ENCODE data around the gene SPC25.

SPC25 gene

DNA sequence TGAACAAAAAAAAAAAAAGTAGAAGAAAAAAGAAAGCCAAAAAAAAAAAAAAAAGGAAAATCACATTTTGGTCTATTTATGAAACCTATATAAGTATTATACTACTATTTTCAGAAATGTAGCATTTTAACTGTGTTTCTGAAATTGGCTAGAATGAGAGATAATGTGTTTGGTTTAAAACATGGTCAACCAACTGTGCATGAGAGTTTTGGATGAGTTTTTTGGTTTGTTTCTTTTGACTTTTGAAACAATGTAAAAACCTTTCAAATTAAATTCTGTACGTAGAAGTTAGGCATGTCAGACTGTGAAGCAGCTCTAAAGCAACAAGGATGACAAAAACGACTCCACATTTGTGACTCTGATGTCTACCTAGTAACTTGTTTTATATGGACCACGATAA lies 34.6 kb downstream of the SPC25 start:
- Histone ChIP-seq H3K27me3 (replicated peaks; ENCODE audit: control insufficient read depth, insufficient read depth, low read length) (no peaks in the 10 kb centered on the region), H3K4me3 (replicated peaks; ENCODE audit: low read depth, low read length) (no peak overlapping the region), H3K36me3 (ENCODE audit: control insufficient read depth, insufficient read depth, low read length) (no peaks in the 10 kb centered on the region)
- TF ChIP-seq, protein P1, sequence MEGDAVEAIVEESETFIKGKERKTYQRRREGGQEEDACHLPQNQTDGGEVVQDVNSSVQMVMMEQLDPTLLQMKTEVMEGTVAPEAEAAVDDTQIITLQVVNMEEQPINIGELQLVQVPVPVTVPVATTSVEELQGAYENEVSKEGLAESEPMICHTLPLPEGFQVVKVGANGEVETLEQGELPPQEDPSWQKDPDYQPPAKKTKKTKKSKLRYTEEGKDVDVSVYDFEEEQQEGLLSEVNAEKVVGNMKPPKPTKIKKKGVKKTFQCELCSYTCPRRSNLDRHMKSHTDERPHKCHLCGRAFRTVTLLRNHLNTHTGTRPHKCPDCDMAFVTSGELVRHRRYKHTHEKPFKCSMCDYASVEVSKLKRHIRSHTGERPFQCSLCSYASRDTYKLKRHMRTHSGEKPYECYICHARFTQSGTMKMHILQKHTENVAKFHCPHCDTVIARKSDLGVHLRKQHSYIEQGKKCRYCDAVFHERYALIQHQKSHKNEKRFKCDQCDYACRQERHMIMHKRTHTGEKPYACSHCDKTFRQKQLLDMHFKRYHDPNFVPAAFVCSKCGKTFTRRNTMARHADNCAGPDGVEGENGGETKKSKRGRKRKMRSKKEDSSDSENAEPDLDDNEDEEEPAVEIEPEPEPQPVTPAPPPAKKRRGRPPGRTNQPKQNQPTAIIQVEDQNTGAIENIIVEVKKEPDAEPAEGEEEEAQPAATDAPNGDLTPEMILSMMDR (IDR thresholded peaks at IDR 0.05; ENCODE audit: insufficient read depth, low read length, poor library complexity, severe bottlenecking), result no peak
- no peak for DNase-seq (ENCODE audit: extremely low read depth, insufficient read length)

DNA sequence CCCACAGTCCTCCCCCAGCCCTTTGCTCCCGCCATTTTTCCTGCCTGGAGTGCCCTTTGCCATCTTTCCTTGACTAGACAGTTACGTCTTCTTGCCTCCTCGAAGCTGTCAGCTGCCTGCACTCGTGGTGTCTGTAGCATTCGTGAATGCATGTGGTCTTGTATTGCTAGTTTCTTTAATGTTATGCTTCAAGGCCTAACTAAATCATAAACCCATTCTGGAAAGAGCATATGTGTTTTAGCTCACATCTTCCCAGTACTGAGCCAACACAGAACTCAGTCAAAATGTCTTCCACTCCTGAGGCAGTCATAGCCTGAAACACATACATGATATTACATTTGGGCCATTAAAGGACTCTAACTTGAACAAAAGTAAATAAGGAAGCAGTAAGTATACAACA lies 35.6 kb downstream of the SPC25 start:
- no peak for DNase-seq (ENCODE audit: extremely low read depth, insufficient read length)
- Histone ChIP-seq H3K4me3 (replicated peaks; ENCODE audit: low read depth, low read length) (no peak overlapping the region), H3K36me3 (ENCODE audit: control insufficient read depth, insufficient read depth, low read length) (no peaks in the 10 kb centered on the region), H3K27me3 (replicated peaks; ENCODE audit: control insufficient read depth, insufficient read depth, low read length) (no peaks in the 10 kb centered on the region)
- TF ChIP-seq, protein P1 (IDR thresholded peaks at IDR 0.05; ENCODE audit: insufficient read depth, low read length, poor library complexity, severe bottlenecking), result no peak

DNA sequence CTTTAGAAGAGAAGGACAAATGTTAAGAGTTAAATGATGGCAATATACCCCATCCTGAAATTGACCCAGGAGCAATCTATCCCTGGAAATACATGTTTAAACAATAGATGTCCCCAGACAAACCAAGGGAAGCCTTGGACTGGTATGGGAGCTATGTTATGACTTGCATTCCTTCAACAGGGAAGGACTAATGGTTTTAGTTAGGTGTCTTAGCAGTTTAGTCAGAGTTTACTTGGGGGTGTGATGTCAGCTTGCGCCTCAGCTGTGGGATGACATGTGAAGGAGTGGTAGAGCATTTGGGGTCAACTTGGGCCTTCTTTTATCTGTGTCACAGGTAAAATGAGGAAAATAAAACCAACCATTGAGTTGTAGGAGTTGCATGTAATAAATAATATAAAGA lies 36.8 kb downstream of the SPC25 start:
- H3K36me3 ChIP-seq (ENCODE audit: control insufficient read depth, insufficient read depth, low read length), result no peaks in the 10 kb centered on the region
- H3K27me3 ChIP-seq (replicated peaks; ENCODE audit: control insufficient read depth, insufficient read depth, low read length), result no peaks in the 10 kb centered on the region
- TF ChIP-seq, protein P1 (IDR thresholded peaks at IDR 0.05; ENCODE audit: insufficient read depth, low read length, poor library complexity, severe bottlenecking), result no peak
- H3K4me3 ChIP-seq (replicated peaks; ENCODE audit: low read depth, low read length), result no peak overlapping the region
- no peak for DNase-seq (ENCODE audit: extremely low read depth, insufficient read length)

DNA sequence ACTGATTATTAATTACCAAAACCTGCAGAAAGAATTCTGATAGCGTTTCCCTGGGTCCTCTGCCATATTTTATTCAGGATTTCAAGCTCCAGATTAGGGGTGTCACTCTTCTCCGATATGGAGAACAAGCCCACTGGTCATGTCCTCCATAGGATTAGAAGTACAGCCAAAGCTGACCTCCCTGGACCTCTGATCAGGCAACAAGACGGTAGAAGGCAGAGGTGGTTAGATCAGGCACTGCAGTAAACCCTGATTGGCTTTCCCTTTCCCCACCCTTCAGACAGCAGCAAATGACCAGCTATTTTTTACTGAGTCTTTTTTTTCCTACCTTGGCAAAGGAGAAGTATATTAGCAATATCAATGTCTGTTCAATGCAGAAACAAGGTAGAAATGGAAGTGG lies 37.7 kb downstream of the SPC25 start:
- no peaks in the 10 kb centered on the region for H3K27me3 ChIP-seq (replicated peaks; ENCODE audit: control insufficient read depth, insufficient read depth, low read length)
- DNase-seq (ENCODE audit: extremely low read depth, insufficient read length), result no peak
- TF ChIP-seq, protein P1 (IDR thresholded peaks at IDR 0.05; ENCODE audit: insufficient read depth, low read length, poor library complexity, severe bottlenecking), result no peak
- no peak overlapping the region for H3K4me3 ChIP-seq (replicated peaks; ENCODE audit: low read depth, low read length)
- H3K36me3 ChIP-seq (ENCODE audit: control insufficient read depth, insufficient read depth, low read length), result no peaks in the 10 kb centered on the region

DNA sequence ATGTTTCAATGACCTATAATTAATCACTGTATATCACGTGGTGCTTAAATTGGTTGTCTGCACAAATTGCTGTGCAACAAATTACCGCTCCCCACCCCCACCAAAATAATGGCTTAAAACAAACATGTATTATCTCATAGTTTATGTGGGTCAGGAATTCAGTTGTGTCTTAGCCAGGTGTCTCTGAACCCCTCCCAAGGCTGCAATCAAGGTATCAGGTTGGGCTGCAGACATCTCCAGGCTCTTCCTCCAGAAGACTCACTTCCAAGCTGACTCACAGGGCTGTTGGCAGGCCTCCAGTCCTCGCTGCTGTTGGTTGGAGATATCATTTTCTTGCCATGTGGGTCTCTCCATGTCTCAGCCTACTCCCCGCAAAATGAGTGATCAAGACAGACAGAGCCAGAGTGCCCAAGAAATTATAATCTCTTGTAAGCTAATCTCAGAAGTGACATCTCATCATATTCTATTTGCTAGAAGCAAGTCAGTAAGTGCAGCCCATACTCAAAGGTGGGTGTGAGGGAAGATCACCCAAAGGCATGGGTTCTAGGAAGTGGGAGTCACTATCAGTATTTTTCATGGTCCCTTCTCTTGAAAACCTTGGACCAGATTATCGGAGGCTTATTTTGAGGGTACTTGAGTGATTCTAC lies 38.4 kb downstream of the SPC25 start:
- TF ChIP-seq, protein P1 (IDR thresholded peaks at IDR 0.05; ENCODE audit: insufficient read depth, low read length, poor library complexity, severe bottlenecking), result no peak
- no peak for DNase-seq (ENCODE audit: extremely low read depth, insufficient read length)
- H3K4me3 ChIP-seq (replicated peaks; ENCODE audit: low read depth, low read length), result no peak overlapping the region
- H3K36me3 ChIP-seq (ENCODE audit: control insufficient read depth, insufficient read depth, low read length), result no peaks in the 10 kb centered on the region
- no peaks in the 10 kb centered on the region for H3K27me3 ChIP-seq (replicated peaks; ENCODE audit: control insufficient read depth, insufficient read depth, low read length)

DNA sequence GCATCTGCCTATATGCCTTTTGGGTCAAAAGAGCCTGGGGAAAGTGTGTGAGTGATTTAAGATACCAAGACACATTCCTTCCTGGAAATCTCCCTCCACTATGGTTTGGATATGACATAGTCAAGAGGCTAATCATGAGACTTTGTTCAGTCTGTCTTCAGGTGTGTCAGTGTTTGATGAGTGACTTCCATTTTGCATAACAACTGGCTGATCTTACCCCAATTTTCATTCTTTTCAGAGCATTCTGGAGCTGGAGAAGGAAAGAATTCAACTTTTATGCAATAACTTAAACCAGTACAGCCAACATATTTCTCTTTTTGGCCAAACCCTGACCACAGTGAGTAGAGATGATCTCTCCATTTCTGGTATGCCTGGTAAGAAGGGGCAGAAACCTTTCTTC lies 39.4 kb downstream of the SPC25 start:
- no peak overlapping the region for H3K4me3 ChIP-seq (replicated peaks; ENCODE audit: low read depth, low read length)
- TF ChIP-seq, protein P1 (IDR thresholded peaks at IDR 0.05; ENCODE audit: insufficient read depth, low read length, poor library complexity, severe bottlenecking), result no peak
- H3K36me3 ChIP-seq (ENCODE audit: control insufficient read depth, insufficient read depth, low read length), result no peaks in the 10 kb centered on the region
- no peak for DNase-seq (ENCODE audit: extremely low read depth, insufficient read length)
- H3K27me3 ChIP-seq (replicated peaks; ENCODE audit: control insufficient read depth, insufficient read depth, low read length), result no peaks in the 10 kb centered on the region

All from GM06990 (cell line).